ENCODE results near the gene ERLIN1. TPM values are rescaled to one million over a fixed set of nuclear protein-coding genes. Genes with fewer than 3 reads are reported as not detected.

ERLIN1 gene
- total and polyA plus RNA-seq, 2 experiments from 2014 or later: 32.2 to 63.3 TPM

DNA sequence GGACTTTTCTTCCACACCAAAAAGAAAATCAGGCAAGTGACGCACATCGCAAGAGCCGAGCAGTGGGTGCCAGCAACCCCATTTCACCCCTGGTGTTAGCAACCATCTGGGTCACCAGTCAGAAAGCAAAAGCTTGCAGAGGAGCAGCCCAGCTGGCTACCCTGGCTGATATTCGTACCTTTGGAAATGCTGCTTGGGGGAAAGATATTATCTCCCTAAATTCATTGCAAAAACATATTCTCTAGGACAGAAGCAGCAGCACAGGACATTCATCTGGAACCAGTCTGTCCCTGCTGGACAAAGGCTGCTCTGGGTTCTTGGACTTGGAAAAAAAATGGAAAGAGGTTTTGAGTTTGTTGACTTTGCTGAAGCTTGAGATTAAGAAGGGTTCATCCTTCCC is 45.8 kb downstream of the ERLIN1 start:
- H3K9me3 ChIP-seq (ENCODE audit: low read depth): no peaks in the 10 kb centered on the region
- no peak overlapping the region for H3K27ac ChIP-seq
- no peak for DNase-seq
- H3K4me1 ChIP-seq (ENCODE audit: insufficient read depth): no peaks in the 10 kb centered on the region
- H3K9me2 ChIP-seq (ENCODE audit: insufficient read depth): no peaks in the 10 kb centered on the region
- no peak overlapping the region for H3K4me3 ChIP-seq
- no peaks in the 10 kb centered on the region for H3K79me2 ChIP-seq (ENCODE audit: insufficient read depth)
- in situ Hi-C loops (cut with MboI): no loop called here
- H2AFZ ChIP-seq: no peak overlapping the region
- peaks cover 18% of the 10 kb centered on the region; the same call in 1 of the 2 replicates for H3K27me3 ChIP-seq (replicated peaks; ENCODE audit: insufficient read depth)
- H3F3A ChIP-seq (ENCODE audit: insufficient read depth): no peaks in the 10 kb centered on the region
- H3K9ac ChIP-seq: no peak overlapping the region
- H3K36me3 ChIP-seq (ENCODE audit: low read depth): no peaks in the 10 kb centered on the region
- no peaks in the 10 kb centered on the region for H4K20me1 ChIP-seq (ENCODE audit: insufficient read depth)
- TF ChIP-seq EZH2 (IDR thresholded peaks at IDR 0.05; ENCODE audit: insufficient read depth, poor library complexity, severe bottlenecking): no peak
- WGBS, 2 experiments (ENCODE audit: low coverage in 1 of 2, low lambda C conversion rate in 2 of 2, missing lambda C conversion rate in 2 of 2): 76 to 79% methylated on average over 4 of the region's 4 CpGs
- H3K4me2 ChIP-seq (ENCODE audit: unreplicated experiment): no peak overlapping the region

DNA sequence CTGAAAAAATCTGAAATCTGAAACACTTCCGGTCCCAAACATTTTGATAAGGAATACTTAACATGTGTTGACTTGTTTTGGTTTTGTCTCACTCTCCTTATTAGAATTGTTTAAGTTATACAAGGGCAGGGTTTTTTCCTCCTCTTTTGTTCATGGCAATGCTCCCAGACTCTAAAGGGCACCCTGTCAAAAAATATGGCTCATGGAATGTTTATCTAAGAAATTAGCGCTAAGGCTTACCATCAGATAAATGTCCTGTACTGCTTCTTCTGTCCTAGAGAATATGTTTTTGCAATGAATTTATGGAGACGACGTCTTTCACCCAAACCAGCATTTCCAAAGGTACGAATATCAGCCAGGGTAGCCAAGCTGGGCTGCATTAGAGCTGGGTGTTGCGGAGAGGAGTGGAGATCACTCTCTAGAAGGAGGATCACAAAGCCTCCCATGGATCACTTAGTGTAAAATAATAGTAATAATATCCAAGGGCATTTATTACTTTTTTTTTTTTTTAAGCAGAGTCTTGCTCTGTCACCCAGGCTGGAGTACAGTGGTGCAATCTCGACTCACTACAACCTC is 46.8 kb downstream of the ERLIN1 start:
- Histone ChIP-seq H3K36me3 (ENCODE audit: low read depth) (no peaks in the 10 kb centered on the region), H2AFZ (no peak overlapping the region), H3K4me3 (no peak overlapping the region), H3K9ac (no peak overlapping the region), H3K4me1 (ENCODE audit: insufficient read depth) (no peaks in the 10 kb centered on the region), H4K20me1 (ENCODE audit: insufficient read depth) (no peaks in the 10 kb centered on the region), H3K27me3 (replicated peaks; ENCODE audit: insufficient read depth) (peaks cover 18% of the 10 kb centered on the region; the same call in 1 of the 2 replicates), H3K9me3 (ENCODE audit: low read depth) (no peaks in the 10 kb centered on the region), H3K27ac (no peak overlapping the region), H3K4me2 (ENCODE audit: unreplicated experiment) (no peak overlapping the region), H3F3A (ENCODE audit: insufficient read depth) (no peaks in the 10 kb centered on the region), H3K79me2 (ENCODE audit: insufficient read depth) (no peaks in the 10 kb centered on the region), H3K9me2 (ENCODE audit: insufficient read depth) (no peaks in the 10 kb centered on the region)
- 68 to 72% methylated on average over 7 of the region's 7 CpGs for WGBS, 2 experiments (ENCODE audit: low coverage in 1 of 2, low lambda C conversion rate in 2 of 2, missing lambda C conversion rate in 2 of 2)
- in situ Hi-C loops (cut with MboI): no loop called here
- TF ChIP-seq EZH2phosphoT487 (IDR thresholded peaks at IDR 0.05; ENCODE audit: insufficient read depth, low read depth) (no peak), EZH2 (IDR thresholded peaks at IDR 0.05; ENCODE audit: insufficient read depth, poor library complexity, severe bottlenecking) (no peak)
- no peak for DNase-seq

DNA sequence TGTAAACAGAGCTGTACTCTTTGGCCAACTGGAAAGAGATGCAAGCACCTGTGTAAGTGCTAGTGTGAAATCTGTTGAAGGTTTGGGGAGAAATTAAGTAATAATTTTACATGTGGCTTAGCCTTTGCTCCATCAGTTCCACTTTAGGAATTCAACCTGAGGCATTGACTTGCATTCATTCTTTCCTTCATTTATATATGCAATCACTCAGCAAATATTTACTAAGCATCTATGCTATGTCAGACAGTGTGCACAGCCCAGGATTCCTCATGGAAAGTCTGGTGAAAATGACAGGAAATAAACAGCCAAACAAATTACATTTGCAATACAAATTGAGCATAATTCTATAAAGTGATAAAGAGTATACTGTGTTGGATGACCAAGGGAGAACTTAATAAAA is 50.3 kb downstream of the ERLIN1 start:
- H3K27me3 ChIP-seq (replicated peaks; ENCODE audit: insufficient read depth): peaks cover 7% of the 10 kb centered on the region; the same call in 1 of the 2 replicates
- no peak for TF ChIP-seq EZH2phosphoT487 (IDR thresholded peaks at IDR 0.05; ENCODE audit: insufficient read depth, low read depth)
- no peak for TF ChIP-seq EZH2 (IDR thresholded peaks at IDR 0.05; ENCODE audit: insufficient read depth, poor library complexity, severe bottlenecking)
- H3K9me3 ChIP-seq (ENCODE audit: low read depth): no peaks in the 10 kb centered on the region
- H3K4me3 ChIP-seq: no peak overlapping the region
- H2AFZ ChIP-seq: no peak overlapping the region
- no peak overlapping the region for H3K27ac ChIP-seq
- no peaks in the 10 kb centered on the region for H3K79me2 ChIP-seq (ENCODE audit: insufficient read depth)
- H3K9me2 ChIP-seq (ENCODE audit: insufficient read depth): no peaks in the 10 kb centered on the region
- no peaks in the 10 kb centered on the region for H4K20me1 ChIP-seq (ENCODE audit: insufficient read depth)
- H3K36me3 ChIP-seq (ENCODE audit: low read depth): no peaks in the 10 kb centered on the region
- H3K9ac ChIP-seq: no peak overlapping the region
- H3F3A ChIP-seq (ENCODE audit: insufficient read depth): no peaks in the 10 kb centered on the region
- no peak overlapping the region for H3K4me2 ChIP-seq (ENCODE audit: unreplicated experiment)
- in situ Hi-C loops (cut with MboI): no loop called here
- H3K4me1 ChIP-seq (ENCODE audit: insufficient read depth): no peaks in the 10 kb centered on the region
- DNase-seq: no peak

DNA sequence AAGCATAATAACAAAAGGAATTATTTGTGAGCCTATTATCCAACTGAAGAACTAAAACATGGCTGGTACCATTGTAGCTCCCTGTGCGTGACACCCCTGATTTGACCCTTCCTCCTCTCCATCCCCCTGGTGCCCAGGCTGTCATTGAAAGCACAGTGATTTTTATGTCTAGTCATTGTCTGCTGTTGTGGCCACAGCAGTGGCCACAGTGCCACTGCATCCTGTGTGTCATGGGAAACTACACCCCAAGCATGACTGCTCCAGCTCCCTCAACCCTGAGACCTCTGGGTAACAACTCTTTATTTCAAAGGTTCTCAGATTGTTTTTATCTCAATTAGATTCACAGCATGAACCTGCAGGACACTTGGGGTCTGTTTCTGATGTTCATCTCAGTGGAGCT is 52.0 kb downstream of the ERLIN1 start:
- Histone ChIP-seq H3K4me3 (no peak overlapping the region), H3K9me3 (ENCODE audit: low read depth) (no peaks in the 10 kb centered on the region), H4K20me1 (ENCODE audit: insufficient read depth) (no peaks in the 10 kb centered on the region), H2AFZ (no peak overlapping the region), H3K9me2 (ENCODE audit: insufficient read depth) (no peaks in the 10 kb centered on the region), H3F3A (ENCODE audit: insufficient read depth) (no peaks in the 10 kb centered on the region), H3K4me1 (ENCODE audit: insufficient read depth) (no peaks in the 10 kb centered on the region), H3K4me2 (ENCODE audit: unreplicated experiment) (no peak overlapping the region), H3K27ac (no peak overlapping the region), H3K27me3 (replicated peaks; ENCODE audit: insufficient read depth) (peaks cover 7% of the 10 kb centered on the region; the same call in 1 of the 2 replicates), H3K9ac (no peak overlapping the region), H3K36me3 (ENCODE audit: low read depth) (no peaks in the 10 kb centered on the region), H3K79me2 (ENCODE audit: insufficient read depth) (no peaks in the 10 kb centered on the region)
- WGBS, 2 experiments (ENCODE audit: low coverage in 1 of 2, low lambda C conversion rate in 2 of 2, missing lambda C conversion rate in 2 of 2): 85% methylated on average over 1 of the region's 1 CpG
- no peak for TF ChIP-seq EZH2 (IDR thresholded peaks at IDR 0.05; ENCODE audit: insufficient read depth, poor library complexity, severe bottlenecking)
- TF ChIP-seq EZH2phosphoT487 (IDR thresholded peaks at IDR 0.05; ENCODE audit: insufficient read depth, low read depth): no peak
- no peak for DNase-seq
- in situ Hi-C loops (cut with MboI): no loop called here

- TF ChIP-seq EZH2 (IDR thresholded peaks at IDR 0.05; ENCODE audit: insufficient read depth, poor library complexity, severe bottlenecking): no peak
- 38 to 43% methylated on average over 2 of the region's 2 CpGs for WGBS, 2 experiments (ENCODE audit: low coverage in 1 of 2, low lambda C conversion rate in 2 of 2, missing lambda C conversion rate in 2 of 2)
- H2AFZ ChIP-seq: no peak overlapping the region
- H3K27me3 ChIP-seq (replicated peaks; ENCODE audit: insufficient read depth): peaks cover 7% of the 10 kb centered on the region; the same call in 1 of the 2 replicates
- no peaks in the 10 kb centered on the region for H3F3A ChIP-seq (ENCODE audit: insufficient read depth)
- DNase-seq: no peak
- no peaks in the 10 kb centered on the region for H3K36me3 ChIP-seq (ENCODE audit: low read depth)
- no peaks in the 10 kb centered on the region for H3K79me2 ChIP-seq (ENCODE audit: insufficient read depth)
- H3K9ac ChIP-seq: no peak overlapping the region
- H3K4me3 ChIP-seq: no peak overlapping the region
- H3K4me2 ChIP-seq (ENCODE audit: unreplicated experiment): no peak overlapping the region
- no peaks in the 10 kb centered on the region for H3K4me1 ChIP-seq (ENCODE audit: insufficient read depth)
- no peaks in the 10 kb centered on the region for H3K9me3 ChIP-seq (ENCODE audit: low read depth)
- H3K9me2 ChIP-seq (ENCODE audit: insufficient read depth): no peaks in the 10 kb centered on the region
- in situ Hi-C loops (cut with MboI): no loop called here
- no peak overlapping the region for H3K27ac ChIP-seq
- H4K20me1 ChIP-seq (ENCODE audit: insufficient read depth): no peaks in the 10 kb centered on the region
These were observed 53.4 kb downstream of the ERLIN1 start for GRCh38 chr10:100132427-100132826.
